Measurements from ENCODE around the gene PIGT.

Gene PIGT

DNA sequence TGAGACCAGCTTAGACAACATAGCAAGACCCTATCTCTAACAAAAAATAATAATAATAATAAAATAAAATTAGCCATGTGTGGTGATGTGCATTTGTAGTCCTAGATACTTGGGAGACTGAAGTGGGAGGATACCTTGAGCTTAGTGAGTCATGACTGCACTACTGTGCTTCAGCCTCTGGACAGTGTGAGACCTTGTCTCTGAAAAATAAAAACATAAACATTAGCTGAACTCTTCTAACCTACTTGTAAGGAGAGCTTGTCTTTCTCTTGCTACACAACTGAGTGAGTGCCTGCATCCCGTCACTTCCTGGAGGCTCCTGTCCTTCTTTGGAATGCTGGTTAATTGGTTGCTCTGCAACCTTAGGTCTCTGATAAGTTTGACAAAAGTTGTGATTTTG is 13.0 kb upstream of the PIGT start:
- DNase-seq, result no peak

DNA sequence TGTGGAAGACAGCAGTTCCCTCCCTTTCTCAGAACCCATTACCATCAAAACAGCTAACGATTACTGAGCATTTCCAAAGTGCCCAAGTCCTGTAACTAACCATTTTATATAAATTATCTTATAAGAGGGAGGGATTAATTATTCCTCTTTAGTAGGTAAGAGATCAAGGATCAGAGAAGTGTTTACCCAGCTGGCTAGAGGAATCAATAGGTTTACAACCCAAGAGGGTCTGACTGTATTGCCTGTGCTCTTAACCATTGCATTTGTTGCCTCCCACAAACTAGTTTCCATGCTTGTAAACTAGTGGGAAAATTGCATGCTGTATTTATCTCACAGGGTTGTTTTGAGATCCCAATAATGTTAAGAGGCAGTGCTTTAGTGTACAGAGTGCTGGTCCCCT is 11.5 kb upstream of the PIGT start:
- DNase-seq, result peak; percentile 79

DNA sequence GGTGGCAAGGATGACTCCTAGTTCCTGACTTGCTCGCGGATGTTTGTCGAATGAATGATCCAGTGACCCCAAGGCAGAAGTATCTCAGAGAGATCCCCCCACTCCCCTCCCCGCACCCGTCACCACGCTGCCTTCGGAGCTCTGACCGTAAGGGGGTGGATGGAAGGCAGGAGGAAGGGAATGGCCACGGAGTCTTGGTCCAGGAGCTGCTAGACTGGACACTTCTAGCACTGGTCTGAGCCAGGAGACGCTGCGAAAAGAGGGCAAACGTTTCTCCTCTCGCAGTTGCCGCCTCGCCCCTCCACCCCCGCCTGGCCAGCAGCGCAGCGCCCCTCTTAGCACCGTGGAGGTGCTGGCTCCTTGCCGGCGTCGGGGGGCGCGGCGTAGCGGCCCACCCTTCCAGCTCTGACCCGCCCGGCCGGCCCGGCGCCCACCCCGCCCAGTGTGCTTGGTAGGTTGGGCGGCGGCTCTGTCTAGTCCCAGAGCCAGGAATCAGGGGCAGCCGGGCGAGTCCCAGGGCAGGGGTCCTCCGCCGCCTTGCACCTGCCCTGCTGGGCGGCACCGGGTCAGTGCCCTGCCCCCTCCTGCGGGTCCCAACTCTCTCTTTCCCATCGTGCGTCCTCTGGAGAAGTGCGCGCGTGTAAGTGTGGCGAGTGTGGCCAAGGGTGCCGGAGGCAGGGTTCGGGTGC is 10.2 kb upstream of the PIGT start:
- DNase-seq, result no peak

DNA sequence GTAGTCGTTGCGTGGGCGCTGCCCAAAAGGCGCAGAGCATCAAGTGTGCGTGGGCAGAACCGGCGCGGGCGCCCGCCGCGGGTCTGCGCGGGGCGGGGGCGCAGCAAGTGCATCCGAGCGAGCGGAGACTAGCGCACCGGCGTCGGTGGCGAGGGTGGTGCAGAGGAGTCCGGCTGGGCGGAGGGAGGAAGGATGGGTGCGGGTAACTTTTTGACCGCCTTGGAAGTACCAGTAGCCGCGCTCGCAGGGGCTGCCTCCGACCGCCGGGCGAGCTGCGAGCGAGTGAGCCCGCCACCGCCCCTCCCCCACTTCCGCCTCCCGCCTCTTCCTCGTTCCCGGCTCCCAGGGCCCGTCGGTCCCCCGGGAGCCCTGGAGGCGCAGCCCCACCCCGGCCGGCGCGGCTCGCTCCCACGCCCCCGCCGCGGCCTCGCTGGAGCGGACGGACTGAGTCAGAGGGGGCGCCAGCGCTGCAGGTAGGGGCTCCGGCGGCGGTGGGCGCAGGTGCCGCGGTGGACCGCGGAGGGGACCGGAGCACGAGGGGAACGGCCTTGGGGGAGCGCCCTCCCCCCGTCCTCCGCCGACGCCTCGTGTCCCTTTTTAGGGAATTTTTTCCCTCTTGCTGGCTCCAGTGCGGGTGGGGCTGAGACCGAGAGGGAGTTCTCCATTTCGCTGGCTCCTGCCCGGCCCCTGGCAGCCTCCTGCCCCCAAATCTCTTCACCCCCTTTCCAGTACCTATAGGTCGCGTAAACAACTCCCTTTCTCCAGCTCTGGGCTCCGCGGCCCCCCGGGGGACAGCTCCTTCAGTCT is 9.5 kb upstream of the PIGT start:
- no peak for DNase-seq

DNA sequence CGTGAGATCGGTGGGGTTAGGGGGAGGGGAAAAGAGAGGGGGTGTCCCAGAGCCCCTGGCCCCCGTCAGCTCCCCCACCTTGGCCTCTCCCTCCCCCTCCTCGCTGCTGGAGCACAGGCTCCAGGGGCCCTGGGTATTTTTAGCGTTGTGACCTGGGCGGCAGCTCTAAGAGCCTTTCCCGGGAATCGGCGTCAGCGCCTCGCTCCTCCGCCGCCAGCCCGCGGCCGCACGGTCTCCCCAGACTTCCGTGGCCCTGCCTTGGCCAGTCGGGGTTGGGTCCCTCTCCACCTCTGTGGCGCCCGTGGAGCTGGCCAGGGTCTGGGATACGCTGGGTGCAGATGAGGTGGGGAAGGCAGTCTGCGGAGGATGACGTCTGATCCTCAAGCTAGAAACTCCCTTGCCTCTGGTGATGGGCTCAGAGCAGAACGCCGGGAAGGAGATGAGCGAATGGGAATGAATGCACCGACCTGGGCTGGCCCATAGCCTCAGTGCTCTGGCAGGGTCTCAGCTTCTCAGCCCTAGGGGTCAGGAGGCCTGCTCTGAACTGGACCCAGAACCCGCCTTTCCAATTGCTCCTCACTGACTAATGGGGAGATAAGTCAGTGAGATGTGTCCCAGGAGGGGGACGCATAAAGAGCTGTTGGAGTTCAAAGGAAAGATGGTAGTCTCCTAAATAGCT is 8.7 kb upstream of the PIGT start:
- no peak for DNase-seq

DNA sequence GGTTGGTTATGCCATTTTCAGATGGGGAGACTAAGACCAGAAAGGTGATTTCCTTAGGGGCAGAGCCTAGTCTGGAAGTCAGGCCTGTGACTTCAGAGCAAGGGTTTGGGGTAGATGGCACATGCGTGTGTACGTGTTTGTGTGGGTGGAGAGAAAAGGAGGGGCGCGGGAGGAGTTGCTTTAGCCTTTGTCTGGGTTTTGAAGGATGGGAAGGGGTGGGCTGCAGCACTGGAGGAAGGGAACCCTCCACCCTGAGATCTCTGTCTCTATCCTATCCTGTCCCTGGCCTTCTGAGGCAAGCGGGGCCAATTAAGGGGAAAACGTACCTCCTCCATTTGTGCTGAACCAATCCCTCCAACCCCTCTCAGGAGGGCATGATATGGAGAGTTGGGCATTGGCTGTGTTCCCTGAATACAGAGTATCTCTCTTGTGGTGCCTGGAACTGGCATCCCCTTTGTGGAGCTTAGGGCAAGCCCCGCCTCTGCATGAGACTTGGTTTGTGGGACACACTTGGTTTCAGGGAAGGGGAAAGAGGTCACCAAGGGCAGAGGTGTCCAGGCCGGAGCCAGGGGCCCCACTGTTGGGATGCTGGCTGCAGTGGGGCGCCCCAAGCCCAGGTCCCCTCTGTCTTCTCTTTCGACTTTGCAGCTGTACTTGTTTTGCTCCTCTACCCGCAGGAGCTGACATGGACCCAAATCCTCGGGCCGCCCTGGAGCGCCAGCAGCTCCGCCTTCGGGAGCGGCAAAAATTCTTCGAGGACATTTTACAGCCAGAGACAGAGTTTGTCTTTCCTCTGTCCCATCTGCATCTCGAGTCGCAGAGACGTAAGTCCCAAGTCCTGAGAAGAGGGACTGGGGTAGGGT is 7.9 kb upstream of the PIGT start, which contains the start of gene DBNDD2:
Gene DBNDD2 (plus strand): TSS at position 507 of the 863 bp plus-strand sequence. CDS start 179 bp downstream, at position 686.
- no peak for DNase-seq

DNA sequence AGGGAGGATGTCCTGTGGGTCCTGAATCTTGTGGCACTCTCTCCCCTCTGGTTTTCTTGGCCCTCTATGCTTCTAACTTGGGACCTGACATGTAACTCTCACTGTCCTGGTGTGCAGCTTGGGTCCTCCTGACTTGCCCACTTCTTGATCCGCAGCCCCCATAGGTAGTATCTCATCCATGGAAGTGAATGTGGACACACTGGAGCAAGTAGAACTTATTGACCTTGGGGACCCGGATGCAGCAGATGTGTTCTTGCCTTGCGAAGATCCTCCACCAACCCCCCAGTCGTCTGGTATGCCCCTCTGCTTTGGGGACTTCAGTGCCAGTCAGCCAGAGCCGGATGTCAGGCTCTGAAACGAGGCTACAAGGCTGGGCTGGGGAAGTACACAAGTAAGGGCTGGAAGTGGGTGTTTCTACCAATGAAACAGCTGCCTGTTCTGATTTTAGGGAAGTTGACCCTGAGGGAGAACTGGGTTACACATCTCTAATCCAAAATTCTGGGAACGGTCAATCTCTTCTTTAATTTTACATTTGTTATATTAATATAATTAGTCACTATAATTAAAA is 7.2 kb upstream of the PIGT start:
- DNase-seq, result no peak

DNA sequence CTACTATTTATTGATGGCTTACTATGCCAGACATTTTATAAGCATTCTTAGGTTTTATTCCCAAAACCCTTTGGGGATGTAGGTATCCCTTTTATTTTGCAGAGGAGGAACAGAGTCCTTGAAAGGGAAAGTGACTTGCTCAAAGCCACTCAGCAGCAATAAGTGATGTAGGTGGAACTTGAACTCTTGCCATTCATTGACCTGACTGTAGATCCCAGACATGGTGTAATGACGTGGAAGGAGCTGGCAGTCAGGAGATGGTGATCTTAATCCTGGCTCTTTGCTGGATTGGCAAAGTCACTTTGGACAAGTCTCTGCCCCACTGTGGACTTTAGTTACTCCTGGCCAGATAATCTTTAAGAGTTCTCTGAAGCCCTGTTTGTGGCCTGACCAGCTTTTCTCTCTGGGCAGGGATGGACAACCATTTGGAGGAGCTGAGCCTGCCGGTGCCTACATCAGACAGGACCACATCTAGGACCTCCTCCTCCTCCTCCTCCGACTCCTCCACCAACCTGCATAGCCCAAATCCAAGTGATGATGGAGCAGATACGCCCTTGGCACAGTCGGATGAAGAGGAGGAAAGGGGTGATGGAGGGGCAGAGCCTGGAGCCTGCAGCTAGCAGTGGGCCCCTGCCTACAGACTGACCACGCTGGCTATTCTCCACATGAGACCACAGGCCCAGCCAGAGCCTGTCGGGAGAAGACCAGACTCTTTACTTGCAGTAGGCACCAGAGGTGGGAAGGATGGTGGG is 6.2 kb upstream of the PIGT start:
- no peak for DNase-seq

DNA sequence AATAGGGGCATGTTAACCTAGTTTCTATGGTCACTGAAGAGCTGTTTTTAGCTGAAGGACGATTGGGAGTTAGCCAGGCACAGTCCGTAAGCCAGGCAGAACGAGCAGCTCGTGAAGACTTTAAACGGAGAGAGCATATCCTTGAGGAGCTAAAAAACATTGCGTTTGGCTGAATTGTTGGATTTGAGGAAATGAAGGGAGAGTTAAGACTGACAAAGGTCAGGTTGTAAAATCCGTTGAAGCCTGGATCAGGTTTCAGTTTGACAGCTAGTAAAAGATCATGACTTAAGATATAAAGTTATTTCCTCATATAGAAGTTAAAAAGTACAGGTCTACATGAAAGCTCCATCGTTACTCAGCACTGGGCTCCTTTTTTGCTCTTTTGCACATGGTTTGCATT is 5.1 kb upstream of the PIGT start:
- no peak for DNase-seq

DNA sequence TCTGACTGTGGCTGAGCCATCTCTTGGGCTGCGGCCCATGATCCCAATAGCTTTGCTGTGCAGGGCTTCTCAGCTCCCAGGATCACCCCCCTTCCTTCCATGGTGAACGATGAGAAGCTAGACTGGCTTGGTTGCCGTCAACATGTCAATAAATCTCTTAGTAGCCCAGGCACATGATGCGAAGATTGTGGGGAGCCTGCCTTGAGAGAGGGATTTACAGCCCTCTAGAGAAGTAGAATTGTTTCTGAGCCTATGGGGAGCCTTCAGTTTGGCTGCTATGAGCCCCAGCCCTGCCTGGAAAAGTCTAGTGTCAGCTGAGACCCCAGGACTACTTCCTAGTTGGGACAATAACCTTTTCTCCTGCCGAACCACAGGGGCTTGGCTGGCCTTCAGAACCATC is 3.3 kb upstream of the PIGT start:
- no peak for DNase-seq

DNA sequence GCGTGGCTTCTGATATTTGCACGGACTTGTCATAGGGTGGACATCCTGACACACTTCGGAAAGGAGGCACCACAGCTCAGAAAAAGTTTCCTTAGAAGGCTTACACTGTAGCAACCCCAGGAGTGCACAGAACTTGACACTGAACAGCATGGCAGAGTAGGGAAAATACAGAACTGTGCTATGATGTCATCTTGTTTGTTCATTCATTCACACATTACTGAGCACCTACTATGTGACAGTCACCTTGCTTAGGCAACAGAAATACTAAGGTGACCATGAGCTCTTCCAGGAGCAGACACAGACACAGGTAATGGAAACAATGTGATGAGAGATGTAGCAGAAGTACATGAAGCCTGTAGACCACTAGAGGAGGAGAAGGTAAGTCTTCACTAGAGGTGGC is 2.5 kb upstream of the PIGT start:
- no peak for DNase-seq

DNA sequence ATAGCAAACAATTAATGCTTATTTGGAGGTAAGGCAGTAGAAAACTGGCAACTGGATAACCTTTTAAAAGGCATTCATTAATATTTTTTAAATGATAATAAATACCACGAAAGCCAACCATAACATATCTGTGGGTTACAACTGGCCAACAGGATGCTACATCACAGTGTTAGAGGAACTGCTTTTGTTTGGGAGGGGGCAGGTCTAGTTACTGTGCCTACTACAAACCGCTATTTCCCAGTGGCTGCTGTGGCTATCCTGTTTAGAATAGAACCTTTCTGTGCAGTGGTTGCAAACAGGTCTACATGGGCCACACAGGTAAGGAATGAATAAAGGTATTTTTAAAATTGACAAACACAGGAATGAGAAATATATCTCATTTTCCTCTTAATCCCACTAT is 976 bp downstream of the PIGT start:
- DNase-seq, result no peak

DNA sequence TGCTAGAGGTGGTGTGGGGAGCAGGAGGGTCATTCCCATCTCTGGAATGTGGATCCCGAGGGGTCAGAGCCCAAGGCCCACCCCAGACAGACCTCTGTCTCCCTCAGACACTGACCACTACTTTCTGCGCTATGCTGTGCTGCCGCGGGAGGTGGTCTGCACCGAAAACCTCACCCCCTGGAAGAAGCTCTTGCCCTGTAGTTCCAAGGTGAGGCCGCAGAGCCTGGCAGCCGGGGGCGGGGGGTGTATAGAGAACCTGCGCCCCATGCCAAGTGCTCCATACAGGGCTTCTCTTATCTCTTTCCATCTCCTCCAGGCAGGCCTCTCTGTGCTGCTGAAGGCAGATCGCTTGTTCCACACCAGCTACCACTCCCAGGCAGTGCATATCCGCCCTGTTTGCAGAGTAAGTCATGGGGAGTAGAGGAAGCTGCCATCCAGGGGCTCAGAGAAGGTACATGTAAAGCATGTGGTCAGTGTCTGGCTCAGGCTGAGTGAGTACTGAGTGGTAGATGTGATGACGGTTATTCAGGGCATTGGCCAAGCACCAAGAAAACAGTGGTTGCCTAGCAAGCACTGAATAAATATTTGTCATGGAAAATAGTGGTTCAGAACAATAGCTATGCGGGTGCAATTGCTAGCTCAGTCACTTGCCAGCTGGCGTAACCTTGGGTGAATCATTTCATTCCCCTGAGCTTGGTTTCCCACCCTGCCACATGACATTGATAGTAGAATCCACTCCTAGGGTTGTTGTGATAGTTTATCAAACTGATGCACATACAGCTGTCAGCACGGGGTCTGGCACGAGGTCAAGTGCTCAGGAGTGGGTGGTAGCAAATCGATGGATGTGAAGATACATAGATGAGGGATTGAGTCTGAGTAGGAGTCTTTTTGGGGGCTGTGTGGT is 3.5 kb downstream of the PIGT start:
- peak; percentile 93 for DNase-seq

DNA sequence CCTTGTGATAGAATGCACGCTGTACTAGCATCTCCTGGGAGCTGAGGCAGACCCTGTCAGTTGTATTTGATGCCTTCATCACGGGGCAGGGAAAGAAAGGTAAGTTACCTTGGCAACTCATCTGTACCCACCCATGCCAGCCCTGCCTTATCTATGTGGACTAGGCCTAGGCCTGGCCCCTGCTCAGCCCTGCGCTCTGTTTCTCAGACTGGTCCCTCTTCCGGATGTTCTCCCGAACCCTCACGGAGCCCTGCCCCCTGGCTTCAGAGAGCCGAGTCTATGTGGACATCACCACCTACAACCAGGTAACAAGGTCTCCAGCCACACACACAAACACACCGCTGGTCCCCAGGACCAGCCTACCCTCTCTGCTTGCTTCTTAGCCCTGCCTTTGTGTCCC is 4.2 kb downstream of the PIGT start:
- no peak for DNase-seq

DNA sequence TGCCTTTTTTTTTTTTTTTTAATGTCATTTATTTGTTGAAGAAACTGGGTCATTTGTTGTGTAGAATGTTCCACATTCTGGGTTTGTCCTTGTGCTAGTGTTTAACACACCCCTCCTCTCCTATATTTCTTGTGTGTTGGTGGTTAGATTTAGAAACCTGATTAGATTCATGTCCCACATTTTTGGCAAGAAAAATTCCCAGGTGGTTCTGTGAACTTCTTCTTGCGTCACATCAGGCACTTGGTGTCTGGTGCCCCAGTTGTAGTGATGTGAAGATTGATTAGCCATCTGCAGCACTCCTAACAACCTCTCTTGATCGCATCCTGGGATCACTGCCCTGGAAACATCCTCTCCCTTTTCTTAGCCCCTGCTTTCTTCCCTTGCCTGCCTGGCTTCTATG is 7.8 kb downstream of the PIGT start:
- no peak for DNase-seq

DNA sequence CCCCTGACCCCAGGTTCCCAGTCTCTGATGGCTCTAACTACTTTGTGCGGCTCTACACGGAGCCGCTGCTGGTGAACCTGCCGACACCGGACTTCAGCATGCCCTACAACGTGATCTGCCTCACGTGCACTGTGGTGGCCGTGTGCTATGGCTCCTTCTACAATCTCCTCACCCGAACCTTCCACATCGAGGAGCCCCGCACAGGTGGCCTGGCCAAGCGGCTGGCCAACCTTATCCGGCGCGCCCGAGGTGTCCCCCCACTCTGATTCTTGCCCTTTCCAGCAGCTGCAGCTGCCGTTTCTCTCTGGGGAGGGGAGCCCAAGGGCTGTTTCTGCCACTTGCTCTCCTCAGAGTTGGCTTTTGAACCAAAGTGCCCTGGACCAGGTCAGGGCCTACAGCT is 9.6 kb downstream of the PIGT start:
- no peak for DNase-seq

DNA sequence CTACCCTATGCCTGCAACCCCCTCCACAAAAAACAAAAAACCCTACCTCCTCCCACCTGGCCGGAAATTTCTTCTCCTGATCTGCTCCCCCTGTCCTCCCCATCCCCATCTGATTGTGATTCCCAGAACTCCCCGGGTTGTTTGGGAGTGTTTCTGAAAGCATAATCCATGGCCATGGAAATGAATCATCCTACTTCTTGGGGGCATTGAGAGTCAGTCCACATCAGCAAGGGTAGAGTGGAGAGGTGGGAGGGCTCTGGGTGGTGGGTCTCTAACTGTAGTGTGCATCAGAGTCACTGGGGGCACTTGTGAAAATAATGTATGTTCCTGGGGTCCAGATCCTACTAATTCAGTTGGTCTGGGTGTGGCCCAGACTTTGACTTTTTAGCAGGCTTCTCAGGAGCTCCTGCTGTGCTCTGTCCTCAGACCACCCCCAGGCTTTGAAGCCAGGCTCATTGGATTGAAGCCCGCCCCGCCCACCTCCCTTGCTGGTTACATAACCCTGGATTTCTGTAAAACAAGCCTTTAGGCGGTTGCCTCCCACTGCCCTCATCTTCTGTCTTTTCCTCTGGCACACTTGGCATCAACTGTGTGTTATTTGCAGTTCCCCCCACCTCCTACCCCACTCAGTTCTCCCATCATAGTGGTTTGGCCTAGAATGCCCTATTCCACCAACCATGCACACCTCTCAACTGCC is 10.5 kb downstream of the PIGT start:
- no peak for DNase-seq

DNA sequence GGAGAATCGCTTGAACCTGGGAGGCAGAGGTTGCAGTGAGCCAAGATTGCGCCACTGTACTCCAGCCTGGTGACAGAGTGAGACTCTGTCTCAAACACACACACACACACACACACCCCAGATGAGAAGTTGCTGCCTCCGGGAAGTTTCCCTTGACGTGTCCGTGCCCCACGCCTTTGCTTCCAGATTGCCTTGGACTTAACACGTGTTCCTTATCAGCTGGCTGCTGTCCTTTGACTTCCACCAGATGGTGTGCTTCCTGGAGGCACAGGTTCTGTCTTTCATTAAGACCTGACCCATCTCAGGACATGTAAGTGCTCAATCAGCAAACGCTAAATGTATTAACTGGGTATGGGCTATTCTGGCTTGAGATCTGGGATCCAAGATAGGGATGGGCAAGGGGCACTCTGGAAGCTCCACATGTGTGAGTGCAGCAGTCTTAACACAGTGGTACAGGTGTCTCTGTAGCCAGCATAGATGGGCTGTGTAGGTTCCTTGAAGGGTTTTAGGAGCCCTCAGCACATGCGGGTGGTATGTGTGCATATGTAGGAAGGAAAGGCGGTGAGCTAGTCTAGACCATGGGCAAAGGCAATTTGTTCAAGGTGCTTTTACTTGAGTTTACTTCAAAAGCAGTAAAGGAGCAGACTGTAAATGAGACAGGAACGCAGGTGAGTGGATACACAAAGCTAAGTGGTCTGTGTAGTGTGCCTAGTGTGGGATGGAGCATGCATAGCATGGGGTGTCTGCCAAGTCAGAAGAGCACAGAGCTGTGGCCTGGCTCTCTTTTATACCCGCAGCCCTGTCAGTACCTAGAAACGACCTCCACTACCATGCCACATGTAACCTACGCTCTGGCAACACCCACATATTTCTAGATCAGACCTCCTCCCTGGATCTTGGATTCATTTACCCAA is 11.6 kb downstream of the PIGT start:
- no peak for DNase-seq

DNA sequence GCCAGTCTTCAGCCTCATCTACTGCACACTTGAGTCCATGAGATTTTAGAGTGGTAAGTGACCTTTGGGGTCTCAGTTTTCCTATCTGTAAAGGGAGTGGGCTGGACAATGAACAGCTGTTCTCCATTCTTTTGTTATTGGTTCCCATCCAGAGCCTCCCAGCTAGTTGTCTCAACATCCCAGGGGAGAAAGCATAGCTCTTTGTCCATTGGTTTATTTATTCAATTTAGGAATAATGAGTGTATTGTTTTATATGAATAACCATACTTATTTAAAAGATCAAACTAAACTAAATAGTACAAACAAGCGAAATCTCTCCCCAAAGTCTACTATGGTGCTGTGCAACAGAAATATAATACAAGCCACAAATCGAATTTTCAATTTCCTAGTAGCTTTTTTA is 13.7 kb downstream of the PIGT start:
- DNase-seq, result no peak
